Transverse colon (tissue), 4 donors: ENCODE data around the gene TSPAN5. TPM values are rescaled to one million over a fixed set of nuclear protein-coding genes. Genes with fewer than 3 reads are reported as not detected.
"Not testable (repeated sequence)": the region's sequence is repeated elsewhere in the genome, so short reads cannot be mapped to it uniquely, and the experiment has no call there.

Experiments used
- DNase-seq: peaks from one replicate; pipeline ENCODE4 v3.0.0-alpha.2; 2019
- H3K27ac ChIP-seq, 4 donors: fragments of 200-600 bp; sonication (generic); 2 replicates each; pipeline ENCODE4 v1.5.1; 2016 to 2018; ENCODE audit warnings: inconsistent platforms in 4 of 4
- H3K27me3 ChIP-seq: fragments of 200-600 bp; sonication (generic); 2 replicates; pipeline ENCODE4 v1.5.1; 2017; ENCODE audit warnings: inconsistent platforms
- H3K36me3 ChIP-seq, 4 donors: fragments of 200-600 bp; sonication (generic); 2 replicates each; pipeline ENCODE4 v1.5.1; 2017 to 2019; ENCODE audit warnings: inconsistent platforms in 4 of 4
- H3K4me1 ChIP-seq, 4 donors: fragments of 200-600 bp; sonication (generic); 2 replicates each; pipeline ENCODE4 v1.5.1; 2017 to 2020; ENCODE audit warnings: inconsistent platforms in 4 of 4
- H3K4me3 ChIP-seq, 4 donors: fragments of 200-600 bp; sonication (generic); 1 replicate in 1 of 4; 2 replicates in 3 of 4; pipeline versions ENCODE4 v1.5.1 to v1.6.1; 2017 to 2019; ENCODE audit warnings: inconsistent platforms in 4 of 4
- H3K9me3 ChIP-seq, 2 donors: fragments of 200-600 bp; sonication (generic); 2 replicates each; pipeline ENCODE4 v1.5.1; 2017 to 2019; ENCODE audit warnings: inconsistent platforms in 2 of 2
- EP300 ChIP-seq: sonication (generic); formaldehyde crosslinking; IDR thresholded peaks from one replicate; pipeline ENCODE4 v1.6.1; 2017; ENCODE audit warnings: antibody characterized with exemption, low read depth
- POLR2A ChIP-seq: fragments of 450-650 bp; IDR thresholded peaks from one replicate; pipeline ENCODE4 v1.6.1; 2016; ENCODE audit warnings: antibody characterized with exemption, mild to moderate bottlenecking, moderate library complexity
- POLR2AphosphoS5 ChIP-seq, 3 donors: sonication (generic); formaldehyde crosslinking; IDR thresholded peaks; one replicate each; pipeline ENCODE4 v1.6.1; 2016; ENCODE audit warnings: antibody characterized with exemption in 3 of 3
- WGBS, 2 donors: methylation state at CpG; one replicate each; pipeline ENCODE4 v1.1.5; 2018; ENCODE audit warnings: low coverage in 1 of 2; 5-methylcytosine and 5-hydroxymethylcytosine counted together
- in situ Hi-C, 4 donors: fragments of 200-750 bp; cut with MboI; loops; one replicate each; pipeline versions ENCODE4 v1.15.0 to v1.15.1; 2017; ENCODE audit warnings: low sequenced_read_pairs in 3 of 4, low pct_ligation_motif_present in 1 of 4, low pct_unique_long_range_greater_than_20kb in 1 of 4
- intact Hi-C: fragments of 100-400 bp; cut with DNase I; formaldehyde crosslinking; loops from one replicate; pipeline ENCODE4 v1.15.1; 2023; ENCODE audit warnings: low total_unique reads
- total RNA-seq, 4 donors: library from RNA; depleted of rRNA; stranded (reverse); fragments of >200 nt; gene quantifications; one replicate each; pipeline ENCODE4 v1.1.0, GENCODE V29; 2016
- TF ChIP-seq, protein P1 (sequence below), 5 experiments: fragments of 200-600 bp in 3 of 5; fragments of 450-650 bp in 2 of 5; sonication (generic) in 3 of 5; IDR thresholded peaks; 1 replicate in 2 of 5; 2 replicates in 3 of 5; pipeline ENCODE4 v1.5.1; 2016 to 2017; ENCODE audit warnings: antibody characterized with exemption in 5 of 5, inconsistent platforms in 3 of 5, mild to moderate bottlenecking in 2 of 5, moderate library complexity in 1 of 5

Gene TSPAN5
- total RNA-seq, 4 donors from 2014 or later = 1.1 to 9.6 (median 4.4) TPM

DNA sequence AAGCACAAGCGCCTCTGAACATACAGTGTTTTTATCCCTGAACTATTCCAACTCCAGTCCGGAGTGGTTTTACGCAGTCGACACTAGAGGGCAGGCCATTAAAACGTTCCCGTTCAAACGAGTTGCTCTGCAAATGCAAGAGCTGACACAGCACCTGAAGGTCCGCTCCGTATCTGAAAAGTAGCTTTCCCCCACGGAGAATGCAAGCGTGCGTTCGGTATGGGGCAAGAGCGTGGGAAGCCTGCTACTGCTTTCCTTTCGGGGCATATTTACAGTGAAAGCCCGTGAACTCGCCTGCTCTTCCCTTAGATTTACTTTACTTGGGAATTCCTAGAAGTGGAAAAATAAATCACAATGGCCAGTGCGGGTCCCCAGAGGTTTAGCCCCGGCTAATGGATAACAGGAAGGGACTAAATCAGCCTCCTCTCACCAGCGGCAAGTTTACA lies 190.8 kb downstream of the TSPAN5 start:
- in situ Hi-C loops = loop anchor here in 2 of 4 donors (25.0 kb wide), 3 partner anchors 470 to 595 kb away; partner anchors contain the start of gene EIF4E (in 1 of the 2)
- H3K27ac ChIP-seq = no peak overlapping the region
- intact Hi-C loops = no loop called here

DNA sequence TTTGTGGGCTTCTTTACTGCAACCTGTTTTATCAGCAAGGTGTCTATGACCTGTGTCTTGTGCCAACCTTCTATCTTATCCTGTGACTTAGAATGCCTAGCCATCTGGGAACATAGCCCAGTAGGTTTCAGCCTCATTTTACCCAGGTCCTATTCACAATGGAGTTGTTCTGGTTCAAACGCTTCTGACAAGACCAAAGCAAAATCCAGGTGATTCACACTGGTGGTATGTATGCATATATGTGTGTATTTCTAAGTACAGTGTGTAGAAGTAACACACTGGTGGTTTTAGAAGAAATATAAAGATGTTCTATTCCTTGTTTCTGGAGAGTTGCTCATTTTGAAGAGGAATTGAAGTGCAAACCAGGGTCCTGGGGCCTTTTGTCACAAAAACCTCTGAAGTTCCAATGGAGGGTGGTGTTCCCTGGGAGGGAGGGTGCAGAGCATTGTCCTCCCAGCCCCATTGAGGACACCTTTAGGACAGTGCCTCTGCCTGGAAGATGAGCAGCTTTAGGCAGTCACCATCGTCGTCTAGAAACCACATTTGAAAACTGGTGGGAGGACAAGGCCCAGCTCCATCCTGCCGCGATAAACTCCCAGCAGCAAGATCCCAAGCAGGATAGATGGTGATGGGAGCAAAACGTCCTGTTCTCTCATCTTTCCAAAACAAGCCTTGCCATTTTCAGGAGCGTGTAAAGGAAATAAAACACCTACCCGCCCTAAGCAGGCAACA lies 191.4 kb downstream of the TSPAN5 start:
- no peak overlapping the region for H3K4me3 ChIP-seq
- TF ChIP-seq EP300 (no peak), POLR2AphosphoS5 (IDR thresholded peaks at IDR 0.05) (no peak)
- no peak for DNase-seq
- in situ Hi-C loops (loop anchor here in 2 of 4 donors (25.0 kb wide), 3 partner anchors 470 to 595 kb away; partner anchors contain the start of gene EIF4E (in 1 of the 2)), intact Hi-C loops (no loop called here)
- whole genome bisulfite sequencing, 2 donors = 13 to 39% methylated on average over 3 to 8 of the region's 8 CpGs
- H3K4me1 ChIP-seq = peaks cover 0 to 10% (median 4%) of the 10 kb centered on the region in 4 donors
- no peak overlapping the region for H3K27ac ChIP-seq
- H3K36me3 ChIP-seq = no peaks in the 10 kb centered on the region
- H3K27me3 ChIP-seq = no peaks in the 10 kb centered on the region
- no peaks in the 10 kb centered on the region for H3K9me3 ChIP-seq

More for the DNA sequence above, 190.8 kb downstream of the TSPAN5 start:
- Histone ChIP-seq H3K4me1 (peaks cover 0 to 10% (median 4%) of the 10 kb centered on the region in 4 donors), H3K27me3 (no peaks in the 10 kb centered on the region), H3K36me3 (no peaks in the 10 kb centered on the region), H3K9me3 (no peaks in the 10 kb centered on the region), H3K4me3 (peak overlapping the region in 3 of 4 donors; percentile 5 to 43 (median 28))
- peak; percentile 81 for DNase-seq
- TF ChIP-seq POLR2A = no peak
- TF ChIP-seq, protein P1, sequence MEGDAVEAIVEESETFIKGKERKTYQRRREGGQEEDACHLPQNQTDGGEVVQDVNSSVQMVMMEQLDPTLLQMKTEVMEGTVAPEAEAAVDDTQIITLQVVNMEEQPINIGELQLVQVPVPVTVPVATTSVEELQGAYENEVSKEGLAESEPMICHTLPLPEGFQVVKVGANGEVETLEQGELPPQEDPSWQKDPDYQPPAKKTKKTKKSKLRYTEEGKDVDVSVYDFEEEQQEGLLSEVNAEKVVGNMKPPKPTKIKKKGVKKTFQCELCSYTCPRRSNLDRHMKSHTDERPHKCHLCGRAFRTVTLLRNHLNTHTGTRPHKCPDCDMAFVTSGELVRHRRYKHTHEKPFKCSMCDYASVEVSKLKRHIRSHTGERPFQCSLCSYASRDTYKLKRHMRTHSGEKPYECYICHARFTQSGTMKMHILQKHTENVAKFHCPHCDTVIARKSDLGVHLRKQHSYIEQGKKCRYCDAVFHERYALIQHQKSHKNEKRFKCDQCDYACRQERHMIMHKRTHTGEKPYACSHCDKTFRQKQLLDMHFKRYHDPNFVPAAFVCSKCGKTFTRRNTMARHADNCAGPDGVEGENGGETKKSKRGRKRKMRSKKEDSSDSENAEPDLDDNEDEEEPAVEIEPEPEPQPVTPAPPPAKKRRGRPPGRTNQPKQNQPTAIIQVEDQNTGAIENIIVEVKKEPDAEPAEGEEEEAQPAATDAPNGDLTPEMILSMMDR (IDR thresholded peaks at IDR 0.05) = peak; percentile 69 to 81 (median 75)
- 2 to 7% methylated on average over 3 to 20 of the region's 20 CpGs for WGBS, 2 donors

DNA sequence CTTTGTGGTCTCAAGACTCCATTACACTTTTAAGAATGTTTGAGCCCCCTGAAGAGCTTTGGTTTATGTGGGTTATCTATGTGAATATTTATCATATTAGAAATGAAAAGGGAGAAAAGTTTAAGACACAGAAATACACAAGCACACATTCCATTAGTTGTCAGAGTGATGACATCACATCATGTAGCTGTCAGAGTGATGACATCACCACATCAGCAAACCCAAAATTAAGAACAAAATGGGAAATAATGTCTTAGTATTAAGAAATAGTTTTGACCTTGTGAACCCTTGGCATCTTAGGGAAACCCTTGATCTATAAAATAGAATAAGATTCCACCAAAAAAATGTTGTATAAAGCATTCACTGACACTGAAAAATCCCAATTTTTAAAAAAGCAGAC lies 195.9 kb downstream of the TSPAN5 start:
- TF ChIP-seq, protein P1 (IDR thresholded peaks at IDR 0.05) = no peak
- TF ChIP-seq POLR2A (no peak), POLR2AphosphoS5 (IDR thresholded peaks at IDR 0.05) (no peak), EP300 (no peak)
- DNase-seq = no peak
- Histone ChIP-seq H3K4me1 (peaks cover 0 to 4% (median 0%) of the 10 kb centered on the region in 4 donors), H3K4me3 (no peak overlapping the region), H3K36me3 (no peaks in the 10 kb centered on the region), H3K27ac (no peak overlapping the region), H3K9me3 (no peaks in the 10 kb centered on the region), H3K27me3 (no peaks in the 10 kb centered on the region)
- in situ Hi-C loops = loop anchor here in 2 of 4 donors (25.0 kb wide), 3 partner anchors 475 to 600 kb away; partner anchors contain the start of gene EIF4E (in 1 of the 2)
- intact Hi-C loops = no loop called here

DNA sequence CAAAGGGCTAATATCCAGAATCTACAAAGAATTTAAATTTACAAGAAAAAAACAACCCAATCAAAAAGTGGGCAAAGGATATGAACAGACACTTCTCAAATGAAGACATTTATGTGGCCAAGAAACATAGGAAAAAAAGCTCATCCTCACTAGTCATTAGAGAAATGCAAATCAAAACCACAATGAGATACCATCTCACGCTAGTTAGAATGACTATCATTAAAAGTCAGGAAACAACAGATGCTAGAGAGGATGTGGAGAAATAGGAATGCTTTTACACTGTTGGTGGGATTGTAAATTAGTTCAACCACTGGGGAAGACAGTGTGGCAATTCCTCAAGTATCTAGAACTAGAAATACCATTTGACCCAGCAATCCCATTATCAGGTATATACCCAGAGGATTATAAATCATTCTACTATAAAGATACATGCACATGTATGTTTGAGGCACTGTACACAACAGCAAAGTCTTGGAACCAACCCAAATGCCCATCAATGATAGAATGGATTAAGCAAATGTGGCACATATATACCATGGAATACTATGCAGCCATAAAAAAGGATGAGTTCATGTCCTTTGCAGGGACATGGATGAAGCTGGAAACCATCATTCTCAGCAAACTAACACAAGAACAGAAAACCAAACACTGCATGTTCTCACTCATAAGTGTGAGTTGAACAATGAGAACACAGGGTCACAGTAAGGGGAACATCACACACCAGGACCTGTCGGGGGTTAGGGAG lies 197.1 kb downstream of the TSPAN5 start:
- H3K27me3 ChIP-seq, DNase-seq, H3K27ac ChIP-seq, H3K4me1 ChIP-seq, H3K9me3 ChIP-seq, H3K36me3 ChIP-seq, intact Hi-C loops, H3K4me3 ChIP-seq: not testable (repeated sequence)
- 64 to 84% methylated on average over 1 to 2 of the region's 2 CpGs for WGBS, 2 donors
- in situ Hi-C loops = loop anchor here in 2 of 4 donors (25.0 kb wide), 3 partner anchors 476 to 601 kb away; partner anchors contain the start of gene EIF4E (in 1 of the 2)

DNA sequence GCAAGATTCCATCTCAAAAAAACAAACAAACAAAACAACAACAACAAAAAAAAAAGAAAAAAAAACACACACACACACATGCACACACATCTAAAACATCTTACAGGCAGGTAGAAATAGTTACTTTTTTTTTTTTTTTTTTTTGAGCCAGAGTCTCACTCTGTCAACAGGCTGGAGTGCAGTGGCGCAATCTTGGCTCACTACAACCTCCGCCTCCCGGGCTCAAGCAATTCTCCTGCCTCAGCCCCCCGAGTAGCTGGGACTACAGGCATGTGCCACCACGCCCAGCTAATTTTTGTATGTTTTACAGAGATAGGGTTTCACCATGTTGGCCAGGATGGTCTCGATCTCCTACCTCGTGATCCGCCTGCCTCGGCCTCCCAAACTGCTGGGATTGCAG lies 201.0 kb downstream of the TSPAN5 start:
- H3K36me3 ChIP-seq, H3K27me3 ChIP-seq, H3K4me3 ChIP-seq, H3K9me3 ChIP-seq, H3K4me1 ChIP-seq, H3K27ac ChIP-seq, intact Hi-C loops, DNase-seq: not testable (repeated sequence)
- 90% methylated on average over 9 of the region's 9 CpGs; no CpG with 5 or more reads in 1 of the 2 donors for WGBS, 2 donors
- in situ Hi-C loops = loop anchor here in 2 of 4 donors (25.0 kb wide), 3 partner anchors 480 to 605 kb away; partner anchors contain the start of gene EIF4E (in 1 of the 2)
